ENCODE results near the gene NOS1AP. TPM values are rescaled to one million over a fixed set of nuclear protein-coding genes. Genes with fewer than 3 reads are reported as not detected.
"Not testable (repeated sequence)": the region's sequence is repeated elsewhere in the genome, so short reads cannot be mapped to it uniquely, and the experiment has no call there.

NOS1AP gene
- 1.4 TPM for total RNA-seq

DNA sequence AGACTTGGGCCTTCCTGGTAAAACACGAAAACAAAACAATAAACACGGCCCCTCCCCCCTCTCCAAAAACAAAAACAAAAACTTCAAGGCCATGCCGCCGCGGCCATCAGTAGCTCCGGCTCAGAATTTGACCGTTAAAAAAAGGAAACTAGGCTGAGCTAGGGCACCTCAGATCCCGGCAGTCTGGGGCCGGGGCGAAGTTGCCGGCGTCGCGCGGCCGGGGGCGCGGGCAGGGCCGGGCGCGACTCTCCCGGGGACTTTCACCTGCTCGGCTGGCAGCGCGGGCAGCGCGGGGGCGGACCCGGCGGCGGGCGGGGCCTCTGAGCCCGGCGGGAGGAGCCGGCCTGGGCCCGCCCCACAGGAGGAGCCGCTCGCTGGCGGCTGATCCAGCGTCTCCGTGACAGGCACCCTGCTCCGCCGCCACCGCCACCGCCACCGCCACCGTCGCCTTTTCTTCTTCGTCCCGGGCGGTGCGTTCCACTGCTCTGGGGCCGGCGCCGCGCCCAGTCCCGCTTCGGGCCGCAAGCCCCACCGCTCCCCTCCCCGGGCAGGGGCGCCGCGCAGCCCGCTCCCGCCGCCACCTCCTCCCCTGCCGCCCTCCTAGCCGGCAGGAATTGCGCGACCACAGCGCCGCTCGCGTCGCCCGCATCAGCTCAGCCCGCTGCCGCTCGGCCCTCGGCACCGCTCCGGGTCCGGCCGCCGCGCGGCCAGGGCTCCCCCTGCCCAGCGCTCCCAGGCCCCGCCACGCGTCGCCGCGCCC, at the start of gene NOS1AP:
Gene NOS1AP, plus strand, starts transcription at position 358 of the 760 bp plus-strand sequence. CDS start 487 bp downstream, outside the sequence.
- ATAC-seq: peak; percentile 97

DNA sequence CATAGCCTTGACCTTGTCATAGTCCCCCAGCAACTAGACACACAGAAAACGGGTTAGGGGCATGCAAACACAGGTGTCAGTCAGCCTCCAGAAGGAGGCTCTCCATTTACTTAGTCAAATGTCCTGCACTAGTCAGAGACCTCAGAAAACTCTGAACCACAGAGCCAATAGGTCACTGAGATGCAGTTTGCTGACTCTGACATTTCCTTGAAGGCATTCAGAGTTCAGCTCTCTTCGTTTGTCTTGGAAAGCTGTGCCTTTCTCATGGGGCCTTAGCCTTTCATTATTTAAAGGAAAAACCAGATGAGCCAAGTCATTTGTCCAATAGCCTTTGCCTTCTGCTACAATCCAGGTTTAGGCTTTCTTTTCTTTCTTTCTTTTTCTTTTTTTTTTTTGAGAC, 49.3 kb upstream of the NOS1AP start:
- ATAC-seq: no peak

DNA sequence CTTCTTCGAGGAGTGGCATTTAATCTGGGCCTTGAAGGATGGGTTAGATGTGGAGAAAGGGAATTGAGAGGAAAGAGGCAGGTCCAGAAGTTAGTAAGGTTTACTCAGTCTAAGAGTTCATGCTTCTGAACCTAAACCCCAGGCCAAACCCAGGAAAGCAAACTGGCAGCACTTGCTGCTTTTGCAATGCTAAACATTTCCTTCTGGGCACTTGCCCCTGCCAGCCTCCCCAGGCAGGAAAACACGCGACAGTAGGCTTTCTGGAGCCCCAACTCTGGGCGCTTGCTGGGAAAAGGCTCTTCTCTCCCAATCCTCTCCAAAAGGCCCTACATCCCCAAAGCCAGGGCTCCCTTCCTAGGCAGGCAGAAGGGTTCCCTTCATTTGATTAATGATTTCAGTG, 48.4 kb upstream of the NOS1AP start:
- no peak for ATAC-seq

DNA sequence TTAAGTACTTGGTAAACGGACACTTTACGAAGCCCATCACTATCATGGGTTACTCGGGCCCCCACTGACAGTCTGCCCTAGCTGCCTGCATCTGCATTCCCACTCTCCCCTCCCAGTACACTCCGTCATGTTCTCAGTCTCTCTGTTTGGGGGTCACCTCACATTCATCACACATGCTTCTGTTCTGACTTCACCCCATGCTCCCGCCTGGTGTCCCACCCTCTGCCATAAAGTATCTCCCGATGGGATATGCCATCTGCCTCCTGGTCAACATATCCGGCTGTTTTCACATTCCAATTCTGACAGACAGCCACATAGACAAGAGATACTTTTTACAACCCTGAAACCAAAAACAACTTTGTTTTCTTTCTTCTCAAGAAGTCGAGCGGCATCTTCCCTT, 46.9 kb upstream of the NOS1AP start:
- no peak for ATAC-seq

DNA sequence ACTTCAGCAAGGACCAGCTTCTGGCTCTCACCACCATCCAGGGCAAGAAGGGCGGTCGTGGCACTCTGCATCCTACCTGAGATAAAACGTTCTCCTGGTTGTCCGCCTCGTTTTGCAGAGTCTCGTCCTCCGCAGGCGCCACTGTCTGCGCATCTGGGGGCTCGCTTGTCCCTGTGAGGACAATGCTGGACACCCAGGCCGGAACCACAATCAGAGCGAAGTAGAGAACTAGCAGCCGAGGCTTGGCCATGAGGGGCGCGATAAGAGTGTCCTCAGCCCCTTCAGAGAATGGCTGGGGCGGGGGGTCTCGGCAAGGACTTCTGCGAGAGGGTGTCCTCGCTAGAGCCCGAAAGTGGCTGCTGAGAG, 46.3 kb upstream of the NOS1AP start:
- ATAC-seq: no peak

DNA sequence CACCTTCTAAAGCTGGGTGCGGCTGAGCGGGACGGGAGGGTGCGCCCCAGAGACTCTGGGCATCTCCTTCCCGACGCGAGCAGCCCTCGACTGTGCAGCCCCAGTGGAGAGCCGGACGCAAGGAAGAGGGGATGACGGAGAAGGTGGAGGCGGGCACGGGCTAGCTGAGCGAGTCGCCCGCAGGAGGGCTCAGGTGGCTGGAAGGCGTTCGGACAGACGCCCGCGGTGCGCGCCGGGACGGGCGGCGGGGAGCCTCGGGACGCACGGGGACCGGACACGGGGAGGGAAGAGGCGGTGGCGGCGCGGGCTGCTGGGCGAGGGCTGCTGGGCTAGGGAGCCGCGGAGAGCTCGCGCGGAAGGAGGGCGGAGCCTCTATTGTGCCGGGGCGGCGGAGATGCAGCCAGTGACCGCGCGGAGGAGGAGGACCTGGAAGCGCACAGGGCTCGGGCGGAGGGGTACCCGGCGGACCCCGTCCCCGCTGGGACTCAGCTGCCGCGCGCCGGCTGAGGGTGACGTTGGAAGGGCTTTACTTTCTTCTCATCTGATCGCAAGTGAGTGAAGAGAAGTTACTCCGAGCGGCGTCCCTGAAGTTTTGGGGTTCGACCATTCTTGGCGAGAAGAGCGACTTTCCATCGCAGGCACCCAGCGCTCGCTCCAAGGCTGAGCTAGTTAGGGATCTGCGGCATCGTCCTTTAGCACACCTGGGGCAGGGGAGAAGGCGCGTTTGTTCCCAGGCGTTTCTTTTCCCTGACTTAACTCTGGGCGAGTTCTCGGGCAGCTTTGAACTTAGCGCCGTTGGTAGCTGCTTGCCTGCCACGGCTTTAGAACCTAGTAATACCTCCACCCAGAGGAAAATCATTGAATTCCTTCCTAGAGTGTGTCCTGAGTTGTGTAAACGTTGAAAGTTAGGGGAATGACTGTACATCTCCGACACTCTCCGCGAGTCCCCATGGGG, 45.7 kb upstream of the NOS1AP start, which contains the start of gene OLFML2B:
Gene OLFML2B, minus strand, starts transcription at position 323 of the 955 bp plus-strand sequence. CDS start 439 bp downstream, outside the sequence.
- peak; percentile 79 for ATAC-seq

DNA sequence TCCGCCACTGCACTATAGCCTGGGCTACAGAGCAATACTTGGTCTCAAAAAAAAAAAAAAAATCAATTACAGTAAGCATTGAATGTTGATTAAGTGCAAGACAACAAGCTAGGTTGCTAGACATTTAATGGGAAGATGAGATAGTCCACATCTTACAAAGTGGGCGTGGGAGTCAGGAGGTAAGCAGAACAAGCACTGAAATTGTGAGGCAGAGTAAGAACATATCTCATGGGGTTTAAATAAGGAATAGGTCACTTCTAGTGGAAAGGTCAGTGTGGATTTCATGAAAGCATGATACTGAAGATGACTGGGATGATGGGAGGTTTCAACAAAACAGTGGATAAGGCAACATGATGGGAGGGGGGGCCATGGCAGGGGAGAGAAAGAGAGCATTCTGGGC, 44.0 kb upstream of the NOS1AP start:
- no peak for ATAC-seq

DNA sequence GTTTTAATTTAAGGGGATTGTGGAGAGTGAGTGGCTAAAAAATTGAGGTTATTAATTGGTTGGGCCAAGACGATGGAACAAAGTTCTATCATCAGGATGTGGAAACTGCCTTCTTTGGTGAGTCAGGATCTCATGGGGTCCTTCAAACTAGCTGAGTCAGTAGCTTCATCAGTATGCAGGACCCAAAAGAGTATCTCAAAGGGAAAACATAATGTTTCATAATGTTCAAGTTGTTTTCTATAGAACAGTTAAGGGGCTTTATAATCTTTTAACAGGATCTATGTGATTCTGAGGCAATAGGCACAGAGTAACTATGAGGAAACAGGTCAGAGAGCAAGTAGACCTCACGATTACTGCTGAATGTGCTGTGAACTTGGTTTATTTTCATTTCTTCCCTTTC, 42.6 kb upstream of the NOS1AP start:
- no peak for ATAC-seq

DNA sequence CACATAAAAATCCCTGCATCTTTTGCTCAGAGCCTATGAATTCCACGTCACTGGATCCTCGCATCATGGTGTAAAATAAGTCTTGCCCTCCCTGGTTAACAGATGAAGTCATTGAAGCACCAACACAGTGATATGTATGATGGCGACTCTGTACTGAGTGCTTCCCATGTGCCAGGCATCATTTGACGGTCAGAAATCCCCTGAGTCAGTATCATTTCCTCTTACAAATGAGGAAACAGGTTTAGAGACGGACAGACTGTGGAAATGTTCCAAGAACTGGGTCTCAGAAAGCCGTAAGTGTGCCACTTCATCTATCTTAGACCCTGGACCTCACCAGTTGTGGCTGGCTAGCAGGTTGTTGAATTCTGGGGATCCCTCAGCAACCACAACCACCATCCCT, 40.8 kb upstream of the NOS1AP start:
- no peak for ATAC-seq

DNA sequence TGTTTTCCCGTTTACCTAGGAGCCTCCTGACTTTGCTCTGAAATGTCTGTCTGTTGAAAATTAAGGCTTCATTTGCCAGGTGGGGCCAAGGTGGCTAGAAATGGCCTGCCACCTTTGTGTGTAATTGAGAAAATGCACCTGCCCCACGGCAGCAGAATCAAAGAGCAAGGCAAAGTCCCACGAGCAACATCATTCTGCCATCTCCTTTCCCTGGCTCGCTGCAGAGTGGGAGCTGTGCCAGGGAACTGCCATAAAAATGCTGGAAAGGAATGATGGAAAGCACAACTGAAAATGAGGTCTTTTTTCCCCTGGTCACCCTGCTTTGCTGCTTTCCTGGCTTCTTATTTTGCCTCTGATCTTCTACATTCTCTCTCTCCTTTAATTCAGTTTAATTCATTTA, 40.3 kb upstream of the NOS1AP start:
- ATAC-seq: no peak

DNA sequence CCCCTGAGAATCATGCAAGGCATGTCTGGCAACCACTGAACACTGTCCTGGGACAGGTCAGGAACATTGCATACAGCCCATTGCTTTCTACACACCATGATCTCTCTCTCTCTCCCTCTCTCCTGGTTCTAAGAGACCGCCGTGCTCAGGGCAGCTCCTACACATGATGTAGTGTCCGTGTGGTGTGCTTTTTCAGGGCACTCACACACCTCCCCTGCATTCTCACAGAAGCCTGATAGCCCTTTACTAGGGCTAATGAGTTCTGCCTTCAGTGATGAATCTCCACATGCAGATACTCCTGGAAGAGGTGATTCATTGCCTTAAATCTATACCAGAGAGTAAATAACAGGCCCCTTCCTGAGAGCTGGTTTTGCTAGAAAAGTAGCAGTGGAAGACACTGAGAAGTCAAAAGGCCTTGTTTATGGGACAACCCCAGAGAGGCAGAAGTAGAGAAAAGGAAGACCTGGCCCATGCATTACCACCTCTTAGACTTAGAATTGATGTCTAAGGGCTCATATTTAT, 38.7 kb upstream of the NOS1AP start:
- no peak for ATAC-seq

DNA sequence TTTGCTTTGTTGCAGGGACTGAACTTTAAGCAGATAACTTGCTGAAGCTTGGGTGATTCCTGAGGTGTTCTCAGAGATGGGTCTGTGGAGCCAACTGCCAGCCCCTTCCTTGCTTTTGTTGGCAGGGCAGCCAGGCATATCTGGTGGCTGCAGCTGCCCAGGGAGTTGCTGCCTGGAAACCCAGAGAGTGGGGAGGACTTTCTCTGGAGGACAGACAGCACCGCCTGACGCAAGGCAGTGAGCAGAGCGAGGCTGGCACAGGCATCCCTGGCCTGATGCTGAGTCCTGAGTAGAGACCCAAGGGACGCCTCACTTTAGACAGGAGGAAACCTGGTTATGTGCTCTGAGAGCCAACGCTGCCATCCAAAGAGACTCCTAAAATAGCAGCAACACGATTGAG, 36.1 kb upstream of the NOS1AP start:
- ATAC-seq: no peak

DNA sequence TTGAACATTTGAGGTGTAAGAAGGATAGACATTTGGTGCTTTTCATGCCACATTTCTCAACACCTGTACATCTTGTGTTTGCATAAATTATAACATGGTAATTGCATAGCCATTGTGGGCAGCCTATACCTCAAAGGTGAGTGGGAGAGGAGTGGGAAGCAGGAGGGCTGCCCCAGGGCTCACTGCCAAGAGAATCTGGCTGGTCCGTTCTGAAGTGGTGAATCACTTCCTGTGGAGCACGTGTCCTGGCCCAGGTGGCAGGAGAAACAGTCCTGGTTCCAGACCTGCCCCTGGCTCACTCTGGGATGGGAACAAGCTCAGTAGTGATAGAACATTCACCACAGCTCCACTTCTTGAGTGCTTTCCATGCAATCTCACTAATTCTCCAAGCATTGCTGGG, 34.2 kb upstream of the NOS1AP start:
- ATAC-seq: no peak

DNA sequence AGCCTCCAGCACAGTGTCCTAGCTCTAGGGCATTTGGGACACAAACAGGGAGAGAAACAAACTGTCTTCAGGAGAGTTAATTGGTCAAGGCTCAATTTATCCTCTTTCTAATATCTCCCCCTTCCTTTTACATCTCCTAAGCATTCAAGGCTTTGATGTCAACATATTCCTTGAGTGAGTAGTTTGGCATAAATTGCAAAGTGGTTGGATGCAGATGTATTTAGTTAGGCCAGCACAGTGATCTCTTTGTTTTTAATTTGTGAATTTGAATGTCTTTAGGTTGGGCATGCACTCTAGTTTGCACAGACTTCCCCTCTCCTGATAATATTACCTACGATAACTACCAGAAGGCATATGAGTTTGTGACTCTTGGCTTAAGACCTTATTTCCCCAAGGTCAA, 33.3 kb upstream of the NOS1AP start:
- ATAC-seq: no peak

DNA sequence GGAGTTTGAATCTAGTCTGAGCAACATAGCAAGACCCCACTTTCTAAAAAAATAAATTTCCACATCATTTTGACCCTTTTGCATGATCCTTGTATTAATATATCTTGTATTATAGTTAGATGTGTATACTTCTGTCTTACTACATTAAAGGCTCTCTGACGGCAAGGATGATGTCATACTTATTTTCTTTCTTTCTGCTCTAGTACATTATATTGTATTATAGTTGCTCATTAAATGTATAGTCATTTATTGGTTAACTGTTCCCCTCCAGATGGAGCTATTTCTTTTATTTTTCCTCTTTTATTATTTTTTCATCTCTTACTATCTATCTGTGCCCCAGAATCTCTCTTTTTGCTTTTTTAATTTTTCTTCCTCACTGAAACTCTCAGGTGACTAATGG, 30.9 kb upstream of the NOS1AP start:
- no peak for ATAC-seq

DNA sequence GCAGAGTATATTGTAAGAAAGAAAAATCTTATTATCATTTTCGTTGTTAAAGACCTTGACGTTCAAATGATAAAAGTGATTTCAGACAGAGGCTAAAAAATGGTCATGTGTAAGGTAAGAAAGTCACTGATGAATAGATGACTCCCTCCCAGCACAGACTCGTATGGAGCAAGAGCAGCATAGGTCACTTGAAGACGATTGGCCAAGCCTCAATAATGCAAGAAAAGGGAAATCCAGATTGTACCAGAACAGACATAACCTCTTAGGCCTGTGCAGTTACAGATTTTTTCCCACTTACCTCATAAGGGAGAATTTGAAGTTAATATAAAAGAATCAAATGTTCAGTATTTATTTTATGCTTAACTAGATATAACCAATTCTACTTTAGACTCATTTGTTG, 29.5 kb upstream of the NOS1AP start:
- no peak for ATAC-seq

DNA sequence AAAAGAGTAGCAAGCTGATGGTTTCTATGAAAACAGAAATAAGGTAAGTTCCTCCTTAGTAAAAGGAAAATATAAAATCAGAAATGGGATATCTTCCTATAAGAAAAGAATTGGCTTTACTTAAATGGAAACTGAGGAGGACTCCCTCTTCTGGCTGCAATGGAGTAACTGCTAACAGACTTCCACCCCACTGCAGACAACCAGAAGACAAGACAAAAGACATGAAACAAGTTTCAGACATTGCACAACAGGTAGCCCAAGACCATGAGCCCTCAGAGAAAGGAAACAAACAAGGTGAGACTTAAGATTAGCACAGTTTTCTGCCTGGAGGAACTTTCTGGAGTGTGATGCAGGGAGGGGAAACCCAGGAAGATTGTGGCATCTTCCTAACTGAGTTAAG, 28.8 kb upstream of the NOS1AP start:
- no peak for ATAC-seq

DNA sequence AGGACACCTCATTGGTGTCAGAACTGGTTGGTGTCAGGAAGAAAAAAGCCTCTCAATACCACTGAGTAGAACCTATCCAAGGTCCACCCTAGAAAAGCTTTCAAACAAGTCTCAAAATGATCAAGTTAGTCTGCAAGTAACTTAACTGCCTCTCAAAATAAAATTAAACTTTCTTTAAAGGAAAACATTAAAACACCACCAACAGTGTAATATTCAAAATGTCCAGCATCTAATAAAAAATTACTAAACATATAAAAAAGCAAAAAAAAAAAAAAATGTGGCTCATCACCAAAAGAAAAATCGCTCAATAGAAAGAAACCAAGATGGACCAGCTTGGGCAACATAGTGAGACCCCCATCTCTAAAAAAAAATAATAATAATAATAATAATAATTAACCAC, 27.1 kb upstream of the NOS1AP start:
- no peak for ATAC-seq

DNA sequence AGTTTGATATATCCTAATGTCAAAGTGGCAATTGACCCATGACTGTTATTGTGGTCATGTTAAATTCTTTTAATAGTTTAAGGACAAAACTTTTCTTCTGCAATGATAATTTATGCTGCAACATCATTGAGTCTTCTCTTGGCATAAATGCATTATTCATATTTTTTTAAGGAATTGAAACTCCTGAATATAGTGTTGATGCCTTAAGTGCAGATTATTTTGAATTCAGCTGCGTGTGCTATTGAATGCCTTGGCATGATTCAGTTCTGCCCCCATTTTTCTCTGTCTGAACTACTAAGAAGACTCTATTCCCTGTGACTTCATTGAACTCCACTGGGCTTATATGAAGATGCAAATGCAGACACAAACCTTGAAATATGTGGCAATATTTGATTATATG, 22.6 kb upstream of the NOS1AP start:
- no peak for ATAC-seq

DNA sequence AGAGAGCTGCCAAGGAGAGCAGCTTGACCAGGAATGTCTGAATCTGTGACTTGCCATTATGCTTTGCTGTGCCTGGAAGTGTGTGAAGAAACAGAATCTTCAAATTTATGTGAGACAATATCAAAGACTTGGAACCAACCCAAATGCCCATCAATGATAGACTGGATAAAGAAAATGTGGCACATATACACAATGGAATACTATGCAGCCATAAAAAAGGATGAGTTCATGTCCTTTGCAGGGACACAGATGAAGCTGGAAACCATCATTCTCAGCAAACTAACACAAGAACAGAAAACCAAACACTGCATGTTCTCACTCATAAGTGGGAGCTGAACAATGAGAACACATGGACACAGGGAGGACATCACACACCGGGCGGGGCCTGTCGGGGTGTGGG, 15.5 kb upstream of the NOS1AP start:
- ATAC-seq: not testable (repeated sequence)

DNA sequence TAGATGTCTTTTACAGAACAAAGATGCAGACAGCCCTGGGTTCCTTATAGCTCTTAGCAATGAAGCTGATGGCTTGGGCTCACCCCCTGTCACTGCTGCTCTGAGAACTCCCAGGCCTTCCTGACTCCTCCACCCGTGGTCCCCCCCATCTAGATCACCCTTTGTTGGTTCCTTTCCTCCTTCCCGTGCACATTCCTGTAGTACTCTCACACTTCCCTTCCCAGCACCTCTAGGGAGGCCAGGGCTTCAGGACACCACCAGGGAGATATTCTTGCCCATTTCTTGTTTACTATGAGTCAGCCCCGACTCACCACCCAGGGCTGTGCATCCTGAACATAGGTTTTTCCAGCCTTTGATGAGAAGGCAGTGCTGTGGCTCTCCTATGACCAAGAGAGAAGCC, 14.4 kb upstream of the NOS1AP start:
- peak; percentile 62 for ATAC-seq

DNA sequence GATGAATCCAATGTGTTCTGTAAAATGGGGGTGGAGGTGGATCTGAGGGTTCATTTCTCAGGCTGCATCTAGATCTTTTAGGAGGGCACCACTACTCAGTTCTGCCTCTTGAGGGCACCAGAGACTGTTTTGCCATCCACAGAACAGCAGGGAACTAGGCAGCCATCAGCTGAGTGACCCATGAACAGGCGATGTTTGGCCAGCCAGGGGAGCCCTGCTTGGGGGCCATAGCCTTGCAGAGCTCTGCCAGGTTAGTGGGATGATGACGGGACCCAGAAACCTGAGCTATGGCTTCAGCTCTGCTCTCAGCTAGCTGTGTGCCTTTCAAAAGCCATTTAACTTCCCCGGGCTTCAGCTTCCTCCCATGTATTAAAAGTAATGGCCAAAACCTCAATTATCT, 13.4 kb upstream of the NOS1AP start:
- ATAC-seq: peak; percentile 90

DNA sequence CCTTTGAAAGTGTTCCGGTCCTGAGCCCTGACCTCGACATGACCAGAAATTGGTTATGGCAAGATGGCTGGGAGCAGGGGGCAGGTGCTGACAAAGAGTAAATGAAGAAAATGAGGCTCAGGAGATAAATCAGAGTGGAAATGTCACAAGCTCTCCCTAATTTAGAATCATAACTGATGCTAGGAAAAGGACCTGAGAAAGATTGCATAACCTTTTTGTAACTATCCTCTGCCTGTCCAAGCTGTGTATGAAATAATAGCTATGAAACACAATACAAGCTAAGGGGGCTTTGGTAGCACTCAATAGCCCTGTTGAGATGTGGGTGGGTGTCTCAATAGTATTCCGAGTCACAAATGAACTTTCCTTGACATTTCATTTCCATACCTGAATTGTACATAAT, 12.9 kb upstream of the NOS1AP start:
- ATAC-seq: no peak

DNA sequence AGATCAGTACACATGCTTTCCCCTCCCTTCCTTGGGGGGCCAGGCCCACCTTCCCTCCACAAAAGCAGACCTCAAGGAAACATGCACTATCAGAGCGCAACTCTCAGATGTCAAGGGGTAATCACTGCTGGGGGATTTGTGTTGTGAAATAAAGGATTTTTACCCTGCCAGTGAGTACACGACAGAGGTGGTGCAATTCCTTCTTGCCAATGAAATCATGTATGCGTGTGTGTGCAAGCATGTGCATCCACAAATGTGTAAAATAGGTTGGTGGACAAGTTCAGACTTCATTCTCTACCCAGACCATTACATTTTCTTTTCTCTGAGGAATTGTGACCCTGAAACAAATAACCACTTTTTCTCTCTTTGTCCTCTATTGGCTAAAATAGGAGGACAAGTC, 9.8 kb upstream of the NOS1AP start:
- ATAC-seq: no peak
